ENCODE measurements around the gene ENPP6.

DNA sequence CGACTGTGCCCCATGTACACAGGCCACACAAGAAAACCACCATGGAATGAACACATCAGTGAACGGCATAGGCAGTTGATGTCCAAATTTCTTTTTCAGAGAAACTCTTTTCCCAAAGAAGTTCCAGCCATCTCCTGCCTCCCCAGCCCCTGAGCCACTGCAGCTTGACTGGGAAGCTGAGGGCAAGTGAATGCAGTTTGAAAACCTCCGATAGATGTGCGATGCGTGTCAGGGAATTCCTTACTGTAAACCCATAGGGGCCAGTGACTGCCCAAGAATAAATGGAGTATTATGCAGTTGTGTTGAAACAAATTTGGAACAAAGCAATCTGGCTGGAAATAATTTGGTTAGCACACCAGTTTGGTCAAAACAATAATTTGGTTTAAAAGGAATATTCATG lies 72.1 kb downstream of the ENPP6 start:
- TF ChIP-seq, protein P1, sequence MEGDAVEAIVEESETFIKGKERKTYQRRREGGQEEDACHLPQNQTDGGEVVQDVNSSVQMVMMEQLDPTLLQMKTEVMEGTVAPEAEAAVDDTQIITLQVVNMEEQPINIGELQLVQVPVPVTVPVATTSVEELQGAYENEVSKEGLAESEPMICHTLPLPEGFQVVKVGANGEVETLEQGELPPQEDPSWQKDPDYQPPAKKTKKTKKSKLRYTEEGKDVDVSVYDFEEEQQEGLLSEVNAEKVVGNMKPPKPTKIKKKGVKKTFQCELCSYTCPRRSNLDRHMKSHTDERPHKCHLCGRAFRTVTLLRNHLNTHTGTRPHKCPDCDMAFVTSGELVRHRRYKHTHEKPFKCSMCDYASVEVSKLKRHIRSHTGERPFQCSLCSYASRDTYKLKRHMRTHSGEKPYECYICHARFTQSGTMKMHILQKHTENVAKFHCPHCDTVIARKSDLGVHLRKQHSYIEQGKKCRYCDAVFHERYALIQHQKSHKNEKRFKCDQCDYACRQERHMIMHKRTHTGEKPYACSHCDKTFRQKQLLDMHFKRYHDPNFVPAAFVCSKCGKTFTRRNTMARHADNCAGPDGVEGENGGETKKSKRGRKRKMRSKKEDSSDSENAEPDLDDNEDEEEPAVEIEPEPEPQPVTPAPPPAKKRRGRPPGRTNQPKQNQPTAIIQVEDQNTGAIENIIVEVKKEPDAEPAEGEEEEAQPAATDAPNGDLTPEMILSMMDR (conservative IDR thresholded peaks at IDR 0.05; ENCODE audit: low read length), result no peak
- TF ChIP-seq EZH2phosphoT487 (IDR thresholded peaks at IDR 0.05; ENCODE audit: borderline replicate concordance), result no peak
